ENCODE measurements around the gene RPS3A. TPM values are rescaled to one million over a fixed set of nuclear protein-coding genes. Genes with fewer than 3 reads are reported as not detected.

RPS3A gene
- total and polyA plus RNA-seq, 2 of the 13 experiments (the other 11 are each of a cell fraction or from before 2014, with no cell fraction given) = 3,332 to 3,626 TPM

- TF ChIP-seq ZSCAN12 (CRISPR knock-in tag; IDR thresholded peaks at IDR 0.05) (peak; percentile 89; the same call in 1 of the 2 replicates), RBAK (CRISPR knock-in tag; IDR thresholded peaks at IDR 0.05) (no peak), JUNB (CRISPR knock-in tag; IDR thresholded peaks at IDR 0.05; ENCODE audit: borderline replicate concordance) (peak; percentile 76; the same call in 1 of the 2 replicates), EZH2 (conservative IDR thresholded peaks at IDR 0.05; ENCODE audit: low read depth, low read length) (no peak), FOXA1 (IDR thresholded peaks at IDR 0.05) (no peak), FOXA1 (CRISPR knock-in tag; IDR thresholded peaks at IDR 0.05) (peak; percentile 68), CREB1 (IDR thresholded peaks at IDR 0.05) (peak; percentile 86), CREB1 (CRISPR knock-in tag; IDR thresholded peaks at IDR 0.05) (peak; percentile 91), HIC2 (CRISPR knock-in tag; IDR thresholded peaks at IDR 0.05; ENCODE audit: low read depth) (peak; percentile 51; the same call in 1 of the 2 replicates), MAZ (IDR thresholded peaks at IDR 0.05; ENCODE audit: borderline replicate concordance, low read depth, low read length) (no peak), MAZ (CRISPR knock-in tag; IDR thresholded peaks at IDR 0.05; ENCODE audit: low read depth) (peak; percentile 90), CHD4 (IDR thresholded peaks at IDR 0.05; ENCODE audit: borderline replicate concordance, low read length) (no peak), ZNF3 (CRISPR knock-in tag; IDR thresholded peaks at IDR 0.05) (no peak), ZNF7 (CRISPR knock-in tag; IDR thresholded peaks at IDR 0.05) (no peak), DPF2 (CRISPR knock-in tag; IDR thresholded peaks at IDR 0.05; ENCODE audit: borderline replicate concordance, low read depth) (no peak; the same call in 1 of the 2 replicates), ZNF891 (CRISPR knock-in tag; IDR thresholded peaks at IDR 0.05) (peak; percentile 97), KDM4B (CRISPR knock-in tag; IDR thresholded peaks at IDR 0.05) (no peak; the same call in 1 of the 2 replicates), ELF4 (CRISPR knock-in tag; IDR thresholded peaks at IDR 0.05; ENCODE audit: borderline replicate concordance) (peak; percentile 98), ARID4A (CRISPR knock-in tag; IDR thresholded peaks at IDR 0.05; ENCODE audit: borderline replicate concordance) (peak; percentile 95; the same call in 1 of the 2 replicates), ZNF747 (CRISPR knock-in tag; IDR thresholded peaks at IDR 0.05; ENCODE audit: borderline replicate concordance) (peak; percentile 97), ERF (CRISPR knock-in tag; IDR thresholded peaks at IDR 0.05) (peak; percentile 88)
- TF ChIP-seq, protein P1, sequence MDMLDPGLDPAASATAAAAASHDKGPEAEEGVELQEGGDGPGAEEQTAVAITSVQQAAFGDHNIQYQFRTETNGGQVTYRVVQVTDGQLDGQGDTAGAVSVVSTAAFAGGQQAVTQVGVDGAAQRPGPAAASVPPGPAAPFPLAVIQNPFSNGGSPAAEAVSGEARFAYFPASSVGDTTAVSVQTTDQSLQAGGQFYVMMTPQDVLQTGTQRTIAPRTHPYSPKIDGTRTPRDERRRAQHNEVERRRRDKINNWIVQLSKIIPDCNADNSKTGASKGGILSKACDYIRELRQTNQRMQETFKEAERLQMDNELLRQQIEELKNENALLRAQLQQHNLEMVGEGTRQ (IDR thresholded peaks at IDR 0.05; ENCODE audit: low read depth, low read length) = no peak
- TF ChIP-seq, protein P1 (CRISPR knock-in tag; IDR thresholded peaks at IDR 0.05; ENCODE audit: borderline replicate concordance) = no peak
Observed at GRCh38 chr4:151099229-151099975, at the start of gene RPS3A (continued).
